ENCODE data around the gene KRT4.

KRT4 gene

DNA sequence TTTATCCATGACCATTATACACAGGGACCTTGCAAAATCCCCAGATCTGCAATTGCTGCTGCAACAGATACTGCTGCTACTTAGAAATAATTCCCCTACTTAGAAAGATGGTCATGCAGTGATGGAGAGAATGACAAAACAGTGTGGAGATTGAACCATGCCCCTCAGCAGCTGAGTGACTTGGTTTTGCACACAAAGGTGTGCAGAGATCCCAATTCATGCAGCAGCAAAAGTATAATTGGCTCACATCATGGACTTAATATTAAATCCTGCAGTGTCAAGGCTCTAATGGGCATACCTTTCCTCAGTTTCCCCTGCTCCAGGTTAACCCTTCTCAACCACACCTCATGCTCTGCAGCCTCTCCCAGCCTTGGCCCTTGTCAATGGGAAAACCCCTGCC, 37.9 kb upstream of the KRT4 start:
- no peaks in the 10 kb centered on the region for H3K36me3 ChIP-seq (ENCODE audit: control insufficient read depth in 4 of 4, insufficient read depth in 4 of 4, low read length in 3 of 4)
- ChIA-PET CTCF (interaction anchor here (1.3 to 1.6 kb wide), 2 partner anchors 12 to 32 kb away, joined by 3 read pairs; no protein-coding TSS in a partner anchor), POLR2A (interaction anchor here (0.6 kb wide), 1 partner anchor 199 kb away, joined by 4 read pairs; no protein-coding TSS in a partner anchor)
- no peak overlapping the region for H3K4me3 ChIP-seq (ENCODE audit: control insufficient read depth in 1 of 7, extremely low read depth in 1 of 7, insufficient read depth in 4 of 7, low read depth in 2 of 7, low read length in 6 of 7)
- no peak overlapping the region for H3K27ac ChIP-seq (ENCODE audit: insufficient read depth in 1 of 2, low read depth in 1 of 2, low read length in 2 of 2, poor library complexity in 1 of 2, severe bottlenecking in 2 of 2)
- no peaks in the 10 kb centered on the region for H3K9me3 ChIP-seq (ENCODE audit: control extremely low read depth in 1 of 5, control insufficient read depth in 4 of 5, insufficient read depth in 2 of 5, low read depth in 1 of 5, low read length in 4 of 5)
- no peaks in the 10 kb centered on the region for H3K4me1 ChIP-seq (ENCODE audit: control extremely low read depth in 1 of 4, control insufficient read depth in 4 of 4, insufficient read depth in 4 of 4, low read length in 3 of 4)
- peaks cover 0 to 8% (median 5%) of the 10 kb centered on the region in 5 experiments for H3K27me3 ChIP-seq (replicated peaks in 2 of 5; ENCODE audit: control insufficient read depth in 4 of 5, insufficient read depth in 5 of 5, low read length in 4 of 5)
- DNase-seq = no peak

DNA sequence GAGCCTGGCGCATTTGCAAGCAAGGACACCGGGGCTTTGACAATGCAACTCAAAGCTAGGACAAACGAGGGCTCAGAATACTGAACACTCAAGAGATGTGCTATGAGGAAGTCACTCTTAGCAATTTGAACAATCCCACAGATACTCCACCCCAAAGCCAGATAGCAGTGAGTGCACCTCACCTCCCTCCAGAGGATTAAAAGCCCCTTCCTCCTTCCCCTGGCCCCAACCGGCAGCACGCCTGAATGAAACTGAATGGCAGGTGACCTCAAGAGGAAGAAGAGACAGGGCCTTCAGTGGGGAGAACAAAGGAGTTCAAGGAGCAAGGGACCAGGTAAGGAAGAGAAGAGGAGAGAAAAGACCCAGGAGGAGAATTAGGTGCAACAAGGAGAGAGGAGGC, 36.8 kb upstream of the KRT4 start:
- H3K27ac ChIP-seq (ENCODE audit: insufficient read depth in 1 of 2, low read depth in 1 of 2, low read length in 2 of 2, poor library complexity in 1 of 2, severe bottlenecking in 2 of 2) = no peak overlapping the region

DNA sequence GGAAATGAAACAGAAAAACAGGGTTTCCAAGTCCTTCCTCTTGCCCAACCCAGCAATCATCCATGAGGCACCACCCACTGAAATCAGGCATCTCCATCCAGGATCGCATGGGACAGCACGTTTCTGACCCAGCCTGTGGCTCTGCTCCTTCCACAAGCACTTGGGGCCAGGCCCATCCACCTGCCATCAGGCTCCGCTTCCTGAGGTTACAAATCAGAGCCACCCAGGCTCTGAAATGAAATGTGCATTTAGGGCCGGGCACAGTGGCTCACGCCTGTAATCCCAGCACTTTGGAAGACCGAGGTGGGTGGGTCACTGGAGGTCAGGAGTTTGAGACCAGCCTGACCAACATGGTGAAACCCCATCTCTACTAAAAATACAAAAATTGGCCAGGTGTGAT, 35.6 kb upstream of the KRT4 start:
- H3K27me3 ChIP-seq (replicated peaks in 2 of 5; ENCODE audit: control insufficient read depth in 4 of 5, insufficient read depth in 5 of 5, low read length in 4 of 5) = peaks cover 0 to 9% (median 5%) of the 10 kb centered on the region in 5 experiments
- CTCF ChIA-PET = no interaction called here
- POLR2A ChIA-PET = no interaction called here

More for the DNA sequence above, 36.8 kb upstream of the KRT4 start:
- H3K4me1 ChIP-seq (ENCODE audit: control extremely low read depth in 1 of 4, control insufficient read depth in 4 of 4, insufficient read depth in 4 of 4, low read length in 3 of 4) = no peaks in the 10 kb centered on the region
- ChIA-PET POLR2A (no interaction called here), CTCF (interaction anchor here (1.6 kb wide), 1 partner anchor 11 kb away, joined by 3 read pairs; no protein-coding TSS in a partner anchor)
- no peaks in the 10 kb centered on the region for H3K36me3 ChIP-seq (ENCODE audit: control insufficient read depth in 4 of 4, insufficient read depth in 4 of 4, low read length in 3 of 4)
- no peaks in the 10 kb centered on the region for H3K9me3 ChIP-seq (ENCODE audit: control extremely low read depth in 1 of 5, control insufficient read depth in 4 of 5, insufficient read depth in 2 of 5, low read depth in 1 of 5, low read length in 4 of 5)
- H3K27me3 ChIP-seq (replicated peaks in 2 of 5; ENCODE audit: control insufficient read depth in 4 of 5, insufficient read depth in 5 of 5, low read length in 4 of 5) = peaks cover 0 to 9% (median 5%) of the 10 kb centered on the region in 5 experiments
- no peak overlapping the region for H3K4me3 ChIP-seq (ENCODE audit: control insufficient read depth in 1 of 7, extremely low read depth in 1 of 7, insufficient read depth in 4 of 7, low read depth in 2 of 7, low read length in 6 of 7)
- DNase-seq = no peak
- 100% methylated on average over 2 of the region's 5 CpGs for WGBS (ENCODE audit: insufficient coverage)

DNA sequence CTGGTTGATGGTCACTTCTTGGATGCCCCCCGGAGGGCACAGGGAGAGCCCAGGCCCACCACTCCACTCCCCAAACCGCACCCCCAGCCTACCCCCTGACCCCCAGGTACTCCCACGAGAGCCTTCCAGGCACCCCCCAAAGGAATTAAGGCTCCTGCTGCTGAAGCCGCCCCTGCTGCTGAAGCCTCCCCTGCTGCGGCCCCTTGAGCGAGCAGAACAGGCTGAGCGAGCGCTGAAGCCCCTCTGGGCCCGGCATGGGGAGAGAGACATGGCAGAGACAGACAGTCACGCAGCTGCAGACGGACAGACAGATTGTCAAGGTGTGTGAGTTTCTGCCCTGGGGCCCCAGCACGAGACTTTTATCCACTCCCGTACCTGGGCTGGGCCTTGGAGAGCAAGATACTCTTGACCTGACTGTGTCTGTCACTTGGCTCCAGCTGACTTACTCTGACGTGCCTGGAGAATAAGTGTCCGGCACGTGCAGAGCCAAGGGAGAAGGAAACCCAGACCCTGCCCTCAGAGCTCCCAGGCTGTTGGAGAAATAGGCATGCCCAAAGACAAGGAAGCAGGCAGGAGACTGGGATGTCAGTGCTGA, 34.8 kb upstream of the KRT4 start, which contains the start of gene KRT78:
Gene KRT78, minus strand, starts transcription at position 334 of the 595 bp plus-strand sequence. Its CDS starts 64 bp downstream, at position 270.
- 96% methylated on average over 13 of the region's 16 CpGs for WGBS (ENCODE audit: insufficient coverage)
- no peaks in the 10 kb centered on the region for H3K36me3 ChIP-seq (ENCODE audit: control insufficient read depth in 4 of 4, insufficient read depth in 4 of 4, low read length in 3 of 4)
- H3K4me1 ChIP-seq (ENCODE audit: control extremely low read depth in 1 of 4, control insufficient read depth in 4 of 4, insufficient read depth in 4 of 4, low read length in 3 of 4) = no peaks in the 10 kb centered on the region
- no peak within 1 kb of the TSS for H3K27ac ChIP-seq (ENCODE audit: insufficient read depth in 1 of 2, low read depth in 1 of 2, low read length in 2 of 2, poor library complexity in 1 of 2, severe bottlenecking in 2 of 2)
- H3K27me3 ChIP-seq (replicated peaks in 2 of 5; ENCODE audit: control insufficient read depth in 4 of 5, insufficient read depth in 5 of 5, low read length in 4 of 5) = peaks cover 0 to 11% (median 5%) of the 10 kb centered on the region in 5 experiments
- ChIA-PET POLR2A (no interaction called here), CTCF (no interaction called here)
- no peaks in the 10 kb centered on the region for H3K9me3 ChIP-seq (ENCODE audit: control extremely low read depth in 1 of 5, control insufficient read depth in 4 of 5, insufficient read depth in 2 of 5, low read depth in 1 of 5, low read length in 4 of 5)
- DNase-seq = no peak
- no peak within 1 kb of the TSS for H3K4me3 ChIP-seq (ENCODE audit: control insufficient read depth in 1 of 7, extremely low read depth in 1 of 7, insufficient read depth in 4 of 7, low read depth in 2 of 7, low read length in 6 of 7)

More for the DNA sequence above, 35.6 kb upstream of the KRT4 start:
- Histone ChIP-seq H3K27ac (ENCODE audit: insufficient read depth in 1 of 2, low read depth in 1 of 2, low read length in 2 of 2, poor library complexity in 1 of 2, severe bottlenecking in 2 of 2) (no peak overlapping the region), H3K4me3 (ENCODE audit: control insufficient read depth in 1 of 7, extremely low read depth in 1 of 7, insufficient read depth in 4 of 7, low read depth in 2 of 7, low read length in 6 of 7) (no peak overlapping the region), H3K4me1 (ENCODE audit: control extremely low read depth in 1 of 4, control insufficient read depth in 4 of 4, insufficient read depth in 4 of 4, low read length in 3 of 4) (no peaks in the 10 kb centered on the region), H3K9me3 (ENCODE audit: control extremely low read depth in 1 of 5, control insufficient read depth in 4 of 5, insufficient read depth in 2 of 5, low read depth in 1 of 5, low read length in 4 of 5) (no peaks in the 10 kb centered on the region), H3K36me3 (ENCODE audit: control insufficient read depth in 4 of 4, insufficient read depth in 4 of 4, low read length in 3 of 4) (no peaks in the 10 kb centered on the region)
- no peak for DNase-seq
- 95% methylated on average over 4 of the region's 6 CpGs for WGBS (ENCODE audit: insufficient coverage)

DNA sequence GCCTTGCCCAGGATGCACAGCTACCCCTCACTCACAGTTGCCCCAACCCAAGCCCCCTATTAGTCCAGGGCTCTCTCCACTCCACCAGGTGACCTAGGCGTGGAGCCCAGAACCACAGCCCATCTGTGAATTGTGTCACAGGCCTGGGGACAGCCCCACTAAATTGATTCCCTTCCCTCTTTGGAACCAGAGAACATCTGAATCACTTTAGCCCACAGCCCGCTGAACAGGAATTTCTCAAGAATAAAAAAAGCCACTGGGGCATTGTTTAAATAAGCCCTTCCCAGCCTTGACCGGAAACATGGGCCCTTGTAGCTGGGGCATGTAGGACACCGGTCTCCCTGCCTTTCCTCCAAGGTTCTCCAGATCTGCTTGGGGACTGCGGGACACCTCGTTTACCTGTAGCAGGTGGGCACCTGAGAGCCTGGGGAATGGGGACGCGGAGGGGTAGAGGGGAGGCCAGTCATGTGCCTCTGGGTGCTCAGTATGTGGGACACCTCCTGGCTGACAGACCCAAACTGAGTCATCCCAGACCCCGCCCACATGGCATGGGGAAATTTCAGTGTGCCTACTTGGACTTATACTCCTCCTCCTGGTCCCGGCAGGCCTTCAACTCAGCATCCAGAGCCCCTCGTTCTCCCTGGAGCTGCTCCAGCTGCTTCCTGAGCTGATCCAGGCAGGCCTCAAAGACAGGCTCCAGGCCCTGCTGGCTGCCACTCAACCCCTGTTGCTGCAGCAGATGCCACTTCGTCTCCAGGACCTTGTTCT, 33.6 kb upstream of the KRT4 start:
- Histone ChIP-seq H3K36me3 (ENCODE audit: control insufficient read depth in 4 of 4, insufficient read depth in 4 of 4, low read length in 3 of 4) (no peaks in the 10 kb centered on the region), H3K27me3 (replicated peaks in 2 of 5; ENCODE audit: control insufficient read depth in 4 of 5, insufficient read depth in 5 of 5, low read length in 4 of 5) (peaks cover 0 to 11% (median 5%) of the 10 kb centered on the region in 5 experiments), H3K4me3 (ENCODE audit: control insufficient read depth in 1 of 7, extremely low read depth in 1 of 7, insufficient read depth in 4 of 7, low read depth in 2 of 7, low read length in 6 of 7) (no peak overlapping the region), H3K27ac (ENCODE audit: insufficient read depth in 1 of 2, low read depth in 1 of 2, low read length in 2 of 2, poor library complexity in 1 of 2, severe bottlenecking in 2 of 2) (no peak overlapping the region), H3K9me3 (ENCODE audit: control extremely low read depth in 1 of 5, control insufficient read depth in 4 of 5, insufficient read depth in 2 of 5, low read depth in 1 of 5, low read length in 4 of 5) (no peaks in the 10 kb centered on the region), H3K4me1 (ENCODE audit: control extremely low read depth in 1 of 4, control insufficient read depth in 4 of 4, insufficient read depth in 4 of 4, low read length in 3 of 4) (no peaks in the 10 kb centered on the region)
- 95% methylated on average over 12 of the region's 12 CpGs for WGBS (ENCODE audit: insufficient coverage)
- POLR2A ChIA-PET = no interaction called here
- DNase-seq = no peak
- CTCF ChIA-PET = no interaction called here

DNA sequence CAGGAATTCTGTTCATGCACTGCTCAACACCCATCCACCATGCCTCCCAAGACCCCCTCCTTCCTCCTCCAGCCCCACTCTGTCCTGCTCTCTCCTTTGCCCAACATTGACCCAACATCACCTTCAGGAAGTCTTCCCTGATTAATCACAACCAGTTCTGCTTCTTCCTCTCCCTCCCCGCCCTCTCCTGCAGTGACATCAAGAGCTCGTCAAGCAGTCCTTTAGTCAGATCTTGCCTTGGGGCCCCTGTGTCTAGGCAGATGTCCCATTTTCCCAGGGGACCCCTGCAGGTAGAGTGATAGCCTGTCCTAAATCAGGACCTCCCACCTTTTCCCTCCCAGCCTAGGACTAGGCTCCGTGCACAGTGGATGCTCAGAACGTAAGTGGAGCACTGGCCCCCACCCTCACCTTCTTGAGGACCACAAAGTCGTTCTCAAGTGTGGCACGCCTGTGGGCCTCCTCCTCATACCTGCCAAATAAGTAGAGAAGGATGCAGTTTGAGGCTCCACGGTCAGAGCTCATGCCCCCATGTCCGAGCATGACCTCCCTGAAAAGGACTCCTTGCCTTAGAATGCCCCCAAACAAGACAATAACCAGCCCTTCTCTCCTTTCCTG, 32.5 kb upstream of the KRT4 start:
- WGBS (ENCODE audit: insufficient coverage) = 88% methylated on average over 8 of the region's 8 CpGs
- CTCF ChIA-PET = no interaction called here

DNA sequence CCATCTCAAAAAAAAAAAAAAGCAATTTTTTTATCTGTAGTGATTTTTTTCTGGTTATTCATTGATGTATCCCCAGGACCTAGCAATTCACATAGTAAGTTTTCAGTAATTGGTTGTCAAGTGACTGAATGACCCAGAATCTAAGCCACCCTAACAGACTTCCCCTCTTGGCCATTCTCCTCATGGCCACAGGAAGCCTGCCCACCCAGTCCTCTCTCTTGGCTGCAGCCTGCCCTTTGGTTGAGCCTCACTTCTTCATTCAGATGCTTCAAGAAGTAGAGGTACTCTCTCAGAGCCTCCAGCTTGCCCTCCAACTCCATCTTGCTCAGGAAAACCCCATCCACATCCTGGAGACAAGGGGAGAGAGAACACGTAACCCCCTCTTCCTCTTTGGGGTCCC, 32.0 kb upstream of the KRT4 start:
- Histone ChIP-seq H3K36me3 (ENCODE audit: control insufficient read depth in 4 of 4, insufficient read depth in 4 of 4, low read length in 3 of 4) (no peaks in the 10 kb centered on the region), H3K4me3 (ENCODE audit: control insufficient read depth in 1 of 7, extremely low read depth in 1 of 7, insufficient read depth in 4 of 7, low read depth in 2 of 7, low read length in 6 of 7) (no peak overlapping the region), H3K27me3 (replicated peaks in 2 of 5; ENCODE audit: control insufficient read depth in 4 of 5, insufficient read depth in 5 of 5, low read length in 4 of 5) (peaks cover 0 to 6% (median 0%) of the 10 kb centered on the region in 5 experiments), H3K9me3 (ENCODE audit: control extremely low read depth in 1 of 5, control insufficient read depth in 4 of 5, insufficient read depth in 2 of 5, low read depth in 1 of 5, low read length in 4 of 5) (no peaks in the 10 kb centered on the region), H3K4me1 (ENCODE audit: control extremely low read depth in 1 of 4, control insufficient read depth in 4 of 4, insufficient read depth in 4 of 4, low read length in 3 of 4) (peaks cover 0 to 5% (median 2%) of the 10 kb centered on the region in 4 experiments), H3K27ac (ENCODE audit: insufficient read depth in 1 of 2, low read depth in 1 of 2, low read length in 2 of 2, poor library complexity in 1 of 2, severe bottlenecking in 2 of 2) (no peak overlapping the region)
- POLR2A ChIA-PET = no interaction called here
- WGBS (ENCODE audit: insufficient coverage) = no CpG with 5 or more reads among the region's 1 CpG
- no peak for DNase-seq
- CTCF ChIA-PET = no interaction called here

More for the DNA sequence above, 32.5 kb upstream of the KRT4 start:
- DNase-seq = no peak
- Histone ChIP-seq H3K9me3 (ENCODE audit: control extremely low read depth in 1 of 5, control insufficient read depth in 4 of 5, insufficient read depth in 2 of 5, low read depth in 1 of 5, low read length in 4 of 5) (no peaks in the 10 kb centered on the region), H3K36me3 (ENCODE audit: control insufficient read depth in 4 of 4, insufficient read depth in 4 of 4, low read length in 3 of 4) (no peaks in the 10 kb centered on the region), H3K4me1 (ENCODE audit: control extremely low read depth in 1 of 4, control insufficient read depth in 4 of 4, insufficient read depth in 4 of 4, low read length in 3 of 4) (peaks cover 0 to 5% (median 2%) of the 10 kb centered on the region in 4 experiments), H3K4me3 (ENCODE audit: control insufficient read depth in 1 of 7, extremely low read depth in 1 of 7, insufficient read depth in 4 of 7, low read depth in 2 of 7, low read length in 6 of 7) (no peak overlapping the region), H3K27ac (ENCODE audit: insufficient read depth in 1 of 2, low read depth in 1 of 2, low read length in 2 of 2, poor library complexity in 1 of 2, severe bottlenecking in 2 of 2) (no peak overlapping the region), H3K27me3 (replicated peaks in 2 of 5; ENCODE audit: control insufficient read depth in 4 of 5, insufficient read depth in 5 of 5, low read length in 4 of 5) (peaks cover 0 to 7% (median under 1%) of the 10 kb centered on the region in 5 experiments)
- POLR2A ChIA-PET = no interaction called here
